NCI-H2227 (cell line): ENCODE measurements around the gene SPG11.
"Not testable (repeated sequence)": the region's sequence is repeated elsewhere in the genome, so short reads cannot be mapped to it uniquely, and the experiment has no call there.

Experiments
- DNase-seq: peaks from one replicate; lab custom pipeline; 2025; ENCODE audit not compliant: unreplicated experiment; lab: John Stamatoyannopoulos, UW

SPG11 gene, protein sequence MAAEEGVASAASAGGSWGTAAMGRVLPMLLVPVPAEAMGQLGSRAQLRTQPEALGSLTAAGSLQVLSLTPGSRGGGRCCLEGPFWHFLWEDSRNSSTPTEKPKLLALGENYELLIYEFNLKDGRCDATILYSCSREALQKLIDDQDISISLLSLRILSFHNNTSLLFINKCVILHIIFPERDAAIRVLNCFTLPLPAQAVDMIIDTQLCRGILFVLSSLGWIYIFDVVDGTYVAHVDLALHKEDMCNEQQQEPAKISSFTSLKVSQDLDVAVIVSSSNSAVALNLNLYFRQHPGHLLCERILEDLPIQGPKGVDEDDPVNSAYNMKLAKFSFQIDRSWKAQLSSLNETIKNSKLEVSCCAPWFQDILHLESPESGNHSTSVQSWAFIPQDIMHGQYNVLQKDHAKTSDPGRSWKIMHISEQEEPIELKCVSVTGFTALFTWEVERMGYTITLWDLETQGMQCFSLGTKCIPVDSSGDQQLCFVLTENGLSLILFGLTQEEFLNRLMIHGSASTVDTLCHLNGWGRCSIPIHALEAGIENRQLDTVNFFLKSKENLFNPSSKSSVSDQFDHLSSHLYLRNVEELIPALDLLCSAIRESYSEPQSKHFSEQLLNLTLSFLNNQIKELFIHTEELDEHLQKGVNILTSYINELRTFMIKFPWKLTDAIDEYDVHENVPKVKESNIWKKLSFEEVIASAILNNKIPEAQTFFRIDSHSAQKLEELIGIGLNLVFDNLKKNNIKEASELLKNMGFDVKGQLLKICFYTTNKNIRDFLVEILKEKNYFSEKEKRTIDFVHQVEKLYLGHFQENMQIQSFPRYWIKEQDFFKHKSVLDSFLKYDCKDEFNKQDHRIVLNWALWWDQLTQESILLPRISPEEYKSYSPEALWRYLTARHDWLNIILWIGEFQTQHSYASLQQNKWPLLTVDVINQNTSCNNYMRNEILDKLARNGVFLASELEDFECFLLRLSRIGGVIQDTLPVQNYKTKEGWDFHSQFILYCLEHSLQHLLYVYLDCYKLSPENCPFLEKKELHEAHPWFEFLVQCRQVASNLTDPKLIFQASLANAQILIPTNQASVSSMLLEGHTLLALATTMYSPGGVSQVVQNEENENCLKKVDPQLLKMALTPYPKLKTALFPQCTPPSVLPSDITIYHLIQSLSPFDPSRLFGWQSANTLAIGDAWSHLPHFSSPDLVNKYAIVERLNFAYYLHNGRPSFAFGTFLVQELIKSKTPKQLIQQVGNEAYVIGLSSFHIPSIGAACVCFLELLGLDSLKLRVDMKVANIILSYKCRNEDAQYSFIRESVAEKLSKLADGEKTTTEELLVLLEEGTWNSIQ (N-terminal part only)

DNA sequence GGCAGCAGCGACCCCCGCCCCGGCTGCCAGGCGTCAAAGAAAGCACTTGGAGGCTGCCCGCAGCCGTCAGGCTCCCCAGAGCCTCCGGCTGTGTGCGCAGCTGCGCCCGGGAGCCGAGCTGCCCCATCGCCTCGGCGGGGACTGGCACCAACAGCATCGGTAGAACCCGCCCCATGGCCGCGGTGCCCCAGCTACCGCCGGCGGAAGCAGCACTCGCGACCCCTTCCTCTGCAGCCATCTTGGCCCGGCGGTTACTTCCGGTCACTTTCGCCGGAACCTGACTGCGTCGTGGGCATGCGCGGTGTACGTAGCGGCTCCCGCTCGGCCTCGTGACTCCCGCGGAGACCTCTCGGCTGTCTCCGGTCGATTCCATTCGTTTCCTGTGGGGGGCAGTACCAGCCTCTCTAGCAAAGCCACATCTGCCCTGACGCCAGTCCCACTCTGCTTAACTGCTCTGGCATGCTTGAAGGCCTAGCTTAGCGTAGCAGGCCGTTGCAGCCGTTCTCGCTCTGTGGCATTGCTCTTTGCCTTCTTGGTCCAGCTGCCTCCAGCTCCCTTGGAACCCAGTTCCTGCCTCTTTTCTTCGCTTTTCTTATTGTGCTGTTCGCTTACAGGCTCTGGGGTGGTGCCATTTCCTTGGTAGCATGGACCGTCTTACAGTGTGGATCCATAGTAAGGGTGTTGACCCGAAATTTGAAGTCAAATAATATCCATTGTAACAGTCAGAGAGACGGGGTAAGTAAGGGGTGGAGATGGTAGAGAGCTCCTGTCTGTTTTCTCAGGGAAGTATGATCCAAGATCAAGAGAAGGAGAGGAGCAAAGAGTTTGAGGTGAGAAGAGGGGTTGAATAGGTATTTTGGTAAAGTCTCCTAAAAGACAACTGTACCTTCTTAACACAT lies at the start of gene SPG11:
SPG11 (minus strand) TSS at position 253 of the 899 bp plus-strand sequence; CDS start at position 238, 15 bp downstream.
- DNase-seq: peak; percentile 97

DNA sequence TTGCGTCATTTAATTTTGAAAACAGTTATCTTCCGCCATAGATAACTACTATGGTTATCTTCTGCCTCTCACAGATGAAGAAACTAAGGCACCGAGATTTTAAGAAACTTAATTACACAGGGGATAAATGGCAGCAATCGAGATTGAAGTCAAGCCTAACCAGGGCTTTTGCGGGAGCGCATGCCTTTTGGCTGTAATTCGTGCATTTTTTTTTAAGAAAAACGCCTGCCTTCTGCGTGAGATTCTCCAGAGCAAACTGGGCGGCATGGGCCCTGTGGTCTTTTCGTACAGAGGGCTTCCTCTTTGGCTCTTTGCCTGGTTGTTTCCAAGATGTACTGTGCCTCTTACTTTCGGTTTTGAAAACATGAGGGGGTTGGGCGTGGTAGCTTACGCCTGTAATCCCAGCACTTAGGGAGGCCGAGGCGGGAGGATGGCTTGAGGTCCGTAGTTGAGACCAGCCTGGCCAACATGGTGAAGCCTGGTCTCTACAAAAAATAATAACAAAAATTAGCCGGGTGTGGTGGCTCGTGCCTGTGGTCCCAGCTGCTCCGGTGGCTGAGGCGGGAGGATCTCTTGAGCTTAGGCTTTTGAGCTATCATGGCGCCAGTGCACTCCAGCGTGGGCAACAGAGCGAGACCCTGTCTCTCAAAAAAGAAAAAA lies 49.0 kb upstream of the SPG11 start:
- peak; percentile 53 for DNase-seq

DNA sequence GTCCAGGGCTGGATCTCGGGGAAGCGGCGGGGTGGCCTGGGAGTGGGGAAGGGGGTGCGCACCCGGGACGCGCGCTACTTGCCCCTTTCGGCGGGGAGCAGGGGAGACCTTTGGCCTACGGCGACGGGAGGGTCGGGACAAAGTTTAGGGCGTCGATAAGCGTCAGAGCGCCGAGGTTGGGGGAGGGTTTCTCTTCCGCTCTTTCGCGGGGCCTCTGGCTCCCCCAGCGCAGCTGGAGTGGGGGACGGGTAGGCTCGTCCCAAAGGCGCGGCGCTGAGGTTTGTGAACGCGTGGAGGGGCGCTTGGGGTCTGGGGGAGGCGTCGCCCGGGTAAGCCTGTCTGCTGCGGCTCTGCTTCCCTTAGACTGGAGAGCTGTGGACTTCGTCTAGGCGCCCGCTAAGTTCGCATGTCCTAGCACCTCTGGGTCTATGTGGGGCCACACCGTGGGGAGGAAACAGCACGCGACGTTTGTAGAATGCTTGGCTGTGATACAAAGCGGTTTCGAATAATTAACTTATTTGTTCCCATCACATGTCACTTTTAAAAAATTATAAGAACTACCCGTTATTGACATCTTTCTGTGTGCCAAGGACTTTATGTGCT lies 48.4 kb upstream of the SPG11 start:
- DNase-seq: peak; percentile 27

DNA sequence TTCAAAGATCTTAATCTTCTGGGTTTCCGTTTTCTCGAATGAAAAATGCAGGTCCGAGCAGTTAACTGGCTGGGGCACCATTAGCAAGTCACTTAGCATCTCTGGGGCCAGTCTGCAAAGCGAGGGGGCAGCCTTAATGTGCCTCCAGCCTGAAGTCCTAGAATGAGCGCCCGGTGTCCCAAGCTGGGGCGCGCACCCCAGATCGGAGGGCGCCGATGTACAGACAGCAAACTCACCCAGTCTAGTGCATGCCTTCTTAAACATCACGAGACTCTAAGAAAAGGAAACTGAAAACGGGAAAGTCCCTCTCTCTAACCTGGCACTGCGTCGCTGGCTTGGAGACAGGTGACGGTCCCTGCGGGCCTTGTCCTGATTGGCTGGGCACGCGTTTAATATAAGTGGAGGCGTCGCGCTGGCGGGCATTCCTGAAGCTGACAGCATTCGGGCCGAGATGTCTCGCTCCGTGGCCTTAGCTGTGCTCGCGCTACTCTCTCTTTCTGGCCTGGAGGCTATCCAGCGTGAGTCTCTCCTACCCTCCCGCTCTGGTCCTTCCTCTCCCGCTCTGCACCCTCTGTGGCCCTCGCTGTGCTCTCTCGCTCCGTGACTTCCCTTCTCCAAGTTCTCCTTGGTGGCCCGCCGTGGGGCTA lies 47.8 kb upstream of the SPG11 start, which contains the start of the genes B2M and PATL2:
B2M (plus strand) TSS at position 422 of the 647 bp plus-strand sequence; CDS start at position 452, 30 bp downstream.
PATL2 (minus strand) TSS at position 228 of the 647 bp plus-strand sequence. CDS start 34,833 bp downstream, outside the sequence.
- peak; percentile 94 for DNase-seq

DNA sequence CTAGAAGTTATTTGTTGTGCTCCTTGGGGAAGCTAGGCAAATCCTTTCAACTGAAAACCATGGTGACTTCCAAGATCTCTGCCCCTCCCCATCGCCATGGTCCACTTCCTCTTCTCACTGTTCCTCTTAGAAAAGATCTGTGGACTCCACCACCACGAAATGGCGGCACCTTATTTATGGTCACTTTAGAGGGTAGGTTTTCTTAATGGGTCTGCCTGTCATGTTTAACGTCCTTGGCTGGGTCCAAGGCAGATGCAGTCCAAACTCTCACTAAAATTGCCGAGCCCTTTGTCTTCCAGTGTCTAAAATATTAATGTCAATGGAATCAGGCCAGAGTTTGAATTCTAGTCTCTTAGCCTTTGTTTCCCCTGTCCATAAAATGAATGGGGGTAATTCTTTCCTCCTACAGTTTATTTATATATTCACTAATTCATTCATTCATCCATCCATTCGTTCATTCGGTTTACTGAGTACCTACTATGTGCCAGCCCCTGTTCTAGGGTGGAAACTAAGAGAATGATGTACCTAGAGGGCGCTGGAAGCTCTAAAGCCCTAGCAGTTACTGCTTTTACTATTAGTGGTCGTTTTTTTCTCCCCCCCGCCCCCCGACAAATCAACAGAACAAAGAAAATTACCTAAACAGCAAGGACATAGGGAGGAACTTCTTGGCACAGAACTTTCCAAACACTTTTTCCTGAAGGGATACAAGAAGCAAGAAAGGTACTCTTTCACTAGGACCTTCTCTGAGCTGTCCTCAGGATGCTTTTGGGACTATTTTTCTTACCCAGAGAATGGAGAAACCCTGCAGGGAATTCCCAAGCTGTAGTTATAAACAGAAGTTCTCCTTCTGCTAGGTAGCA lies 47.0 kb upstream of the SPG11 start:
- peak; percentile 30 for DNase-seq

DNA sequence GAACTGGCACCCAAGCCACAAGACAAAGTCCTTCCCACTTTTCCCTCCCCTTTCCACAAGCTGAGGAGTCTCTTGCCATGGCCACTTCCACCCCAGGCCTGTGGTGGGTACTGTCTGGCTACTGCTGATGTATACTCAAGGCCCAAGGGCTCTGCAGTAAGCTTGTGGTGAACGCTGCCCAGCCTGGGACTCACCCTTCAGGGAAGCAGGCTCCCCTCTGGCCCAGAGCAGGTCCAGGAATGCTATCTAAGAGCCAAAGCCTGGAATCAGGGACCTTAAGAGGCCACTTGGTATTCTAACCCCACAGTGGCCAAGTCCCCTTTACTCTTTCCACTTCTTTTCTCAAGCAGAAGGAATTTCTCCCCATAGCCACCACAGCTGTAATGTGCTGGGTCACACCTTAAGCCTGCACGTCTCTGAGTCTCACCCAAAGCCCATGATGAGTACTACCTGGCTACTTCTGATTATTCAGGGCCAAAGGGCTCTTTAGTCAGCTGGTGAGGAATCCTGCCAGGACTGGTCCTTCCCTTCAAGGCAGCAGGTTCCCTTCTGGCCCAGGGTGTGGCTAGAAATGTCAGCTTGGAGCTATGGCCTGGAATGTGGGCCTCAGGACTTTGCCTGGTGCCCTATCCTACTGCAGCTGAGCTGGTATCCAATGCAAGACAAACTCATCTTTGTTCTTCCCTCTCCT lies 43.6 kb upstream of the SPG11 start:
- DNase-seq: no peak

DNA sequence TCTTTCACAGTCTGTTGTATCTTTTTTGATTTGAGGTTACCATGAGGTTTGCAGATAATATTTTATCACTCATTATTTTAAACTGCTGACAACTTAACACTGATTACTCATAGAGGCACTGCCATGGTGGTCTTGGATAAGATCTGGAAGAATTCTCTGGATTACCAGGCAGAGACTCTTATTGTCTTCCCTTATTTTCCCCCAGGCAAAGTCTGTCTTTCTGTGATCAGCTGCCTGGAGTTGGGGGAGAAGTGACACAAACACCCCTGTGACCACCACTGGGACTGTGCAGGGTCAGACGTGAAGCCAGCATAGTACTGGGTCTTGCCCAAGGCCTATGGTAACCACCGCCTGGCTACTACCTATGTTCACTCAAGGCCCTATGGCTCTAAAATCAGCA lies 42.9 kb upstream of the SPG11 start:
- DNase-seq: no peak

DNA sequence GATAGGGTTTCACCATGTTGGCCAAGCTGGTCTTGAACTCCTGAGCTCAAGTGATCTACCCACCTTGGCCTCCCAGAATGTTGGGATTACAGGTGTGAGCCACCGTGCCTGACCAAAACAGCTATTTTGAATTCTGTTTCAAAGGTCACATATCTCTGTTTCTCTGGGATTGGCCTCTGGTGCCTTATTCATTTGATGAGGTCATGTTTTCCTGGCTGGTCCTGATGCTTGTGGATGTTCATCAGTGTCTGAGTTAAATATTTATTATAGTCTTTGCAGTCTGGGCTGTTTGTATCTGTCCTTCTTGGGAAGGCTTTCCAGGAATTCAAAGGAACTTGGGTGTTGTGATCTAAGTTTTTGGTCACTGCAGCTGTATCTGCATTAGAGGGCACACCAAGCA lies 42.5 kb upstream of the SPG11 start:
- no peak for DNase-seq

DNA sequence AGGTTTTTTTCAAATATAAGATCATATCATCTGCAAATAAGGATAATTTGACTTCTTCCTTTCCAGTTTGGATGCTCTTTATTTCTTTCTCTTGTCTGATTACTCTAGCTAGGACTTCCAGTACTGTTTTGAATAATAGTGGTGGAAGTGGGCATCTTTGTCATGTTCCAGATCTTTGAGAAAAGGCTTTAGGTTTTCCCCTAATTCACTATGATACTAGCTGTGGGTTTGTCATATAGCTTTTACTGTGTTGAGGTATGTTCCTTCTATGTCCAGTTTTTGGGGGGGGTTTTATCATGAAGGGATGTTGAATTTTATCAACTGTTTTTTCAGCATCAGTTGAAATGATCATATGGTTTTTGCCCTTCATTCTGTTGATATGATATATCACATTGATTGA lies 37.2 kb upstream of the SPG11 start:
- not testable (repeated sequence) for DNase-seq

DNA sequence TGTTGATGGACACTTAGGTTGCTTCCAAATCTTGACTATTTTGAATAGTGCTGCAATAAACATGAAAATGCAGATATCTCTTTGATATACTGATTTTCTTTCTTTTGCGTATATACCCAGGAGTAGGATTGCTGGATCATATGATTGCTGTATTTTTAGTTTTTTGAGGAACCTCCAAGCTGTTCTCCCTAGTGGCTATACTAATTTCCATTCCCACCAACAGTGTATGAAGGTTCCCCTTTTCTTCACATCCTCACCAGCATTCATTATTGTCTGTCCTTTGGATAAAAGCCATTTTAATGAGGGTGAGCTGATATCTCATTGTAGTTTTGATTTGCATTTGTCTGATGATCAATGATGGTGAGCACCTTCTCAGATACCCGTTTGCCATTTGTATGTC lies 35.2 kb upstream of the SPG11 start:
- DNase-seq: no peak

DNA sequence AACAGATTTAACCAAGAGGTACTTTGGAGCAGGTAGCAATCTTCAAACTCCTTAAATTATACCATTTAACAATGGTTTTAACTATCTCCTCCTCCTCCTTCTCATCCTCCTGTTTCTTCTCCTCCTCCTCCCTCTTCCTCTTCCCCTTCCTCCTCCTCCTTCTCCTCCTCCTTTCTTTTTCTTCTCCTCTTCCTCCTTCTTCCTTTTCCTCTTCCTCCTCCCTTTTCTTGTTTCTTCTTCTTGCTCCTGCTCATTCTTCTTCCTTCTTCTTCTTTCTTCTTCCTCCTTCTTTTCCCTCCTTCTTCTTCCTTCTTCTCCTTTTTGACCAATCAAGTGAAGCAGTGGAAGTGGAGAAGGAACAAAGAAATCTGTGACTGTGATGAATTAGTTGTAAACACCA lies 33.6 kb upstream of the SPG11 start:
- no peak for DNase-seq

DNA sequence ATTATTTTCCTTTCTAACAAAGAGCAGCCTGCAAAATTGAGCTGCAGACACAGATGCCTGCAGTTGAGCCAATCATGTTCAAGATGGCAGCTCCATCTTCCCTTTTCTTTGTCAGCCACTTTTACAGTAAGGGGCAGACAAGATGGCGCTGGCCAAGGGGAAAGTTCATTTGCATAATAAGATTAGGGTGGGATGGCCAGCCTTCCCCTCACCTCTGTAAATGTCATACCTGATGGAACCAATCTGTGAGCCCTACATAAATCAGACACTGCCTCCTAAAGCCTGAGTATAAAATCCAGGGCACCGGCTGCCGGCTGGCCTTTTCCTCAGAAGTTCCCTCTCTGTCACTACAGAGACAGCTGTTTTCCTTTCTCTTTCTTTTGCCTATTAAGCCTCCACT lies 31.8 kb upstream of the SPG11 start:
- no peak for DNase-seq

DNA sequence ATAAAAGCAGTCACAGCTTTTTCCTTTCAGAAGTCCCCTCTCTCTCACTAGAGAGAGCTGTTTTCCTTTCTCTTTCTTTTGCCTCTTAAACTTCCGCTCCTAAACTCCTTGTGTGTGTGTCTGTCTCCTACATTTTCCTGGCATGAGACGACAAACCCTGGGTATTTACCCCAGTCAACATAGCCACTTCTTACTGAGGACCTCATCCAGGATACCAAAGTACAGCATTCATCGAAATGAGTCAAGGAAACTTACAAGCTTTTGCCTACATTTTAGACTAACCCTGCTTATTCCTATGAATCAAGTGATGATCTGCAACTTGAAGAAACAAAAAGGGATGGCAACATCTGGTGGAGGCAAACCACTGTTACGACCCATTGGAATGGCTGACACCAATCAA lies 31.0 kb upstream of the SPG11 start:
- no peak for DNase-seq

DNA sequence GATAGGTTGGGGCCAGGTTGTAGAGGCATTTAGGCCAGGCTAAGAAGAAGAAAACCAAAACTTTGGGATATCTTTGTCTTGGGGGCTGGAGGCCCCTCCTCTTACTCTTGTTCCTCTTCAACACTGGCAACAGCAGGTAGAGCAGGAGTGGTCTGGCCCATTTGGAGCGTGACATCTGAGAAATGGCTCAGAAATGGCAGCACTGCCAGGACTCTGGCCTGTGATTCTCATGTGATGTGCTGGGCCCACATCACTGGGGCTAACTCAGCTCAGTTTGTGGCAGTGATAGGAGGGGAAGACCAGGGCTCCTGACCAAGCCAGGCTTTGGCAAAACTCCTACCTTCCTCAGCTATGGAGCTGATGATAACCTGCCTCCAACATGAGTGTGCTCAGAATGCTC lies 29.2 kb upstream of the SPG11 start:
- no peak for DNase-seq

DNA sequence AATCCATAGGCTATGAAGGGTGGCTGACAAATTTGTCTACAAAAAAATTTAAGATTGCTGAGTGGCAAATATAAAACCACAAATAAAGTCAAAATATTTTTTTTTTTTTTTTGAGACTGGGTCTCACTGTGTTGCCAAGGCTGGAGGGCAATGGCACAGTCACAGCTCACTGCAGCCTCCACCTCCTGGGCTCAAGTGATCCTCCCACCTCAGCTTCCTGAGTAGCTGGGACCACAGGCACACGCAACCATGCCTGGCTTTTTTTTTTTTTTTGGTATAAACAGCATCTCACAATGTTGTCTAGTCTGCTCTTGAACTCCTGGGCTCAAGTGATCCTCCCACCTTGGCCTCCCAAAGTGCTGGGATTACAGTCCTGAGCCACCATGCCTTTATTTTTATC lies 26.8 kb upstream of the SPG11 start:
- not testable (repeated sequence) for DNase-seq

DNA sequence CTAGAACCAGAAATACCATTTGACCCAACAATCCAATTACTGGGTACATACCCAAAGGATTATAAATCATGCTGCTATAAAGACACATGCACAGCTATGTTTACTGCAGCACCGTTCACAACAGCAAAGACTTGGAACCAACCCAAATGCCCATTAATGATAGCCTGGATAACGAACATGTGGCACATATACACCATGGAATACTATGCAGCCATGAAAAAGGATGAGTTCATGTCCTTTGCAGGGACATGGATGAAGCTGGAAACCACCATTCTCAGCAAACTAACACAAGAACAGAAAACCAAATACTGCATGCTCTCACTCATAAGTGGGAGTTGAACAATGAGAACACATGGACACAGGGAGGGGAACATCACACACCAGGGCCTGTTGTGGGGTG lies 25.9 kb upstream of the SPG11 start:
- not testable (repeated sequence) for DNase-seq
